NCI-H1436 (cell line): ENCODE measurements around the gene ACSS3.

Experiments
- DNase-seq: peaks from one replicate; lab custom pipeline; 2025; lab: John Stamatoyannopoulos, UW

The ACSS3 gene

DNA sequence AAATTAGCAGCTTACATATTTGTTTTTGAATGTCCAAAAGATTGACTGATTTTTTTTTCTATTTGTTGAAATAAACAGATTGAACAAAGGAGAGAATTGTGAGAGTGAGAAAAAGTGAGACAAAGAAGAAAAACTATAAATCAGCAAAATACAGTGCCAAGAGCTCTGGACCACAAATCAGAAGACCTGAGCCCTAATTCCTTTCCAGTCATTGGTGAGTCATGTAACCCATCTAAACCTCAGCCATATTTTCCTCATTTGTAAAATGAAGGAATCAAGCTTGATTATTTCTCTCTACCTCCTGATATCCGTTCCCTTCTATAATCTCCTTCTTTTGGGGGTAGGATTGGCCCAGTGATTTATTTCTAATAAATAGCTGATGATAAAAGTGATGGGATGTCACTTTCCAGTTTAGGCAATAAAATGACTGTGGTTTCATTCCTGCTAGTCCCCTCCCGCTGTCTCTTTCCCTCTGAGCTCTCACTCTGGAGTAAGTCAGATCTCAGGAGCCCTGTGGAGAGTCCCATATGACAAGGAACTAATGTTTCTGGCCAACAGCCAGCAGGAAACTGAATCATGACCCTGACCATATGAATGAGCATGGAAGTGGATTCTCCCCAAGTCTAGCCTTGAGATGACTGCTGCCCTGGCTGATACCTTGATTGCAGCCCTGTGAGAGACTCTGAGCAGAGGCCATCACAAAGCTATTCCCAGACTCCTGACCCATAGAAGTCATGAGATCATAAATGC, 218.9 kb downstream of the ACSS3 start:
- no peak for DNase-seq

DNA sequence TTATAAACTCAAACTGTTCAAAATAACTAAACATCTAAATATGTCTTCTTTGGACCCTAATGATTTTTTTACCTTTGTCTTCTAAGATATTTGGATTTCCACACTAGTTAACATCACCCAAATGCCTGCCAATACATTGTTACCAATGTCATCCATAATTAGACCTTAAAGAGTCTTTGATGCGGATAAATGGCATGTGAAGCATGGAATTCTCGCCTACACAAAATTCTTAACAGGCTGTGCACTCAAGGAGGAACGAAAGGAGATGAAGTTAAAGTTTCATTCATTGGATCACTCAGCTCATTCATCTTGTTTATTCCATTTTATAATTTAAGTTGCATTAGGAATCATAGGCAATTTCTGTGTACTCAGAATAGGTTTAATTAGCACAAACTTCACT, 219.7 kb downstream of the ACSS3 start:
- DNase-seq: no peak

DNA sequence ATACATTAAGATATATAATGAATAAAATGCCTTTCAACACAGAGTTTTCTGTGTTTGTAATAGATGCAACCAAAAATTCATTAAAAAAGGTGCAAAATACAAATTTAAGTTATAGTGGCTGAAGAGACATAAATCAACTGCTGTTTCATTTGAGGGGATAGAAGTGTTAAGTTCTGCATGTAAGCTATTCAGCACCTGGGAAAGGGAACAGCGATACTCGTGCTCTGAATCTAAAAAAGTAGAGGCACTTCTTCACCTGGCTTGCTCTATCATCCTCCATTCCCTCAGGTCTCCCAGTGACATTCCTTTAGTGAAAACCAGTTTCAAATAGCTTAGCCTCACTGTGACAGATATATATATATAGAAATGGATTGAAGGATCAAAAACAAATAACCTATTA, 222.6 kb downstream of the ACSS3 start:
- no peak for DNase-seq

DNA sequence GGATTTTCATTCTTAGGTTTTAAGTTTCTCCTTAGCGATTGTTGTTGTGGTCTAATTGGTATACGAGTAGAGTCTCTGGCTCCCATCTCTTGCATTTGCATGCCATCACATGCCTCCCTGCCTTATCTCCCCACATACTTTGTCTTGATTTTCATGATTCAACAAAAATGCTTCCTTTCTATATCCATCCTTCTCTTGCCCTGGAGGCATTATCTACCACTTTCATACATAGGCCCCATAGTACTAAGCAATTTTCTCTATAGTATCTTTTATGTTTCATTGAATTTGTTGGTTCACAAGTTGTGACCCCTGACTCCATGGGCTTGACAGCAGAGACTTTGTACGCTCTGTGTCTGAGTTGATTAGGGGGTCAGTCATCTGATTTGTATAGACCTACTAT, 226.1 kb downstream of the ACSS3 start:
- DNase-seq: no peak
